CD4-positive, alpha-beta T cell (primary cell): Measurements from ENCODE around the gene DYNLRB1. TPM values are rescaled to one million over a fixed set of nuclear protein-coding genes. Genes with fewer than 3 reads are reported as not detected.

Experiments used
- ATAC-seq: fragments of 200-7000 bp; cut with Tn5 transposase; one replicate; pipeline ENCODE4 v1.10.0; 2022; ENCODE audit warnings: mild to moderate bottlenecking; ENCODE audit not compliant: poor library complexity
- CTCF ChIA-PET: fragments of 350-600 bp; sonication (Branson Sonifier 250); formaldehyde crosslinking; loops from one replicate; lab custom pipeline; 2021; ENCODE audit warnings: antibody characterized with exemption, inconsistent platforms; lab: Charles Lee
- POLR2A ChIA-PET: fragments of 350-600 bp; sonication (Branson Sonifier 250); formaldehyde crosslinking; loops from one replicate; lab custom pipeline; 2021; ENCODE audit warnings: antibody characterized with exemption, inconsistent platforms; lab: Charles Lee
- DNase-seq, 14 experiments: peaks; one replicate each; pipeline ENCODE4 v3.0.0-alpha.2; 2013 to 2020; ENCODE audit warnings: mixed read lengths in 2 of 14
- H3K27ac ChIP-seq, 2 donors: one replicate each; pipeline versions ENCODE4 v1.5.1 to v1.7.0; 2013; ENCODE audit warnings: low read length in 2 of 2, low read depth in 1 of 2, mild to moderate bottlenecking in 1 of 2
- H3K27me3 ChIP-seq, 2 experiments: 1 replicate in 1 of 2; 2 replicates in 1 of 2; pipeline versions ENCODE4 v1.6.1 to v1.7.0; 2013; ENCODE audit warnings: low read length in 2 of 2, control low read depth in 1 of 2, mild to moderate bottlenecking in 1 of 2, moderate library complexity in 1 of 2; ENCODE audit not compliant: insufficient read depth in 2 of 2, control insufficient read depth in 1 of 2
- H3K36me3 ChIP-seq: one replicate; pipeline ENCODE4 v1.6.1; 2013; ENCODE audit warnings: low read length, control low read depth; ENCODE audit not compliant: insufficient read depth
- H3K4me1 ChIP-seq: one replicate; pipeline ENCODE4 v1.6.1; 2013; ENCODE audit warnings: low read length, control low read depth; ENCODE audit not compliant: insufficient read depth
- H3K4me3 ChIP-seq: one replicate; pipeline ENCODE4 v1.5.1; 2013; ENCODE audit warnings: mild to moderate bottlenecking, low read length, moderate library complexity
- H3K9me3 ChIP-seq, 2 experiments: 1 replicate in 1 of 2; 2 replicates in 1 of 2; pipeline versions ENCODE4 v1.6.1 to v1.7.0; 2013; ENCODE audit warnings: low read length in 2 of 2, mild to moderate bottlenecking in 2 of 2, control low read depth in 1 of 2, moderate library complexity in 1 of 2; ENCODE audit not compliant: control insufficient read depth in 1 of 2, insufficient read depth in 1 of 2
- H3K27ac Mint-ChIP-seq: one replicate; pipeline ENCODE4 v1.8.0; 2020; ENCODE audit warnings: mixed read lengths
- H3K27me3 Mint-ChIP-seq: one replicate; pipeline ENCODE4 v1.8.0; 2021; ENCODE audit warnings: mixed read lengths
- H3K36me3 Mint-ChIP-seq: one replicate; pipeline ENCODE4 v1.8.0; 2021; ENCODE audit warnings: low read depth, mixed read lengths
- H3K4me1 Mint-ChIP-seq: one replicate; pipeline ENCODE4 v1.8.0; 2021; ENCODE audit warnings: low read depth, mixed read lengths
- H3K4me3 Mint-ChIP-seq: one replicate; pipeline ENCODE4 v1.8.0; 2020; ENCODE audit warnings: mild to moderate bottlenecking, mixed read lengths
- H3K9me3 Mint-ChIP-seq: one replicate; pipeline ENCODE4 v1.8.0; 2020; ENCODE audit warnings: mixed read lengths
- CTCF ChIP-seq: fragments of 200-600 bp; IDR thresholded peaks from one replicate; pipeline ENCODE4 v1.8.0; 2022; ENCODE audit warnings: antibody characterized with exemption, mild to moderate bottlenecking
- intact Hi-C, 2 experiments: fragments of 100-400 bp; cut with DNase I in 1 of 2; cut with micrococcal nuclease in 1 of 2; formaldehyde crosslinking; loops; one replicate each; pipeline versions ENCODE4 v1.15.1 to v1.9.0; 2023 to 2025; cut with DNase I, micrococcal nuclease
- total RNA-seq, 174 experiments: library from RNA in 2 of 174; stranded (reverse) in 2 of 174; gene quantifications; one replicate each; pipeline ENCODE4 v1.2.3 and lab custom pipeline; 2021 to 2026

The DYNLRB1 gene
- total RNA-seq, 2 experiments from 2014 or later, result 38.3 to 40.3 TPM

GRCh38 chr20:34574426-34574825 is 58.2 kb downstream of the DYNLRB1 start:
- Mint-ChIP-seq H3K27ac (no peak overlapping the region), H3K4me1 (peaks cover 5% of the 10 kb centered on the region), H3K27me3 (no peaks in the 10 kb centered on the region), H3K36me3 (peaks cover 57% of the 10 kb centered on the region), H3K4me3 (no peak overlapping the region), H3K9me3 (no peaks in the 10 kb centered on the region)
- CTCF ChIA-PET, result no interaction called here
- POLR2A ChIA-PET, result no interaction called here
- DNase-seq, result no peak
- no peaks in the 10 kb centered on the region for H3K9me3 ChIP-seq
- peaks cover 2% of the 10 kb centered on the region for H3K4me1 ChIP-seq
- peaks cover 28% of the 10 kb centered on the region for H3K36me3 ChIP-seq
- TF ChIP-seq CTCF, result no peak
- H3K27ac ChIP-seq, result no peak overlapping the region
- intact Hi-C loops, result no loop called here
- H3K27me3 ChIP-seq, result no peaks in the 10 kb centered on the region
- H3K4me3 ChIP-seq, result no peak overlapping the region
- no peak for ATAC-seq

- no peaks in the 10 kb centered on the region for H3K9me3 ChIP-seq
- peaks cover 26% of the 10 kb centered on the region for H3K36me3 ChIP-seq
- Mint-ChIP-seq H3K27ac (no peak overlapping the region), H3K27me3 (no peaks in the 10 kb centered on the region), H3K4me1 (peaks cover 9% of the 10 kb centered on the region), H3K4me3 (no peak overlapping the region), H3K9me3 (no peaks in the 10 kb centered on the region), H3K36me3 (peaks cover 59% of the 10 kb centered on the region)
- no peak overlapping the region for H3K27ac ChIP-seq
- no peak overlapping the region for H3K4me3 ChIP-seq
- ChIA-PET CTCF (no interaction called here), POLR2A (interaction anchor here (0.6 kb wide), 1 partner anchor 541 kb away, joined by 3 read pairs; no protein-coding TSS in a partner anchor)
- TF ChIP-seq CTCF, result no peak
- H3K4me1 ChIP-seq, result peaks cover 3% of the 10 kb centered on the region
- ATAC-seq, result no peak
- no peak for DNase-seq
- intact Hi-C loops, result no loop called here
- no peaks in the 10 kb centered on the region for H3K27me3 ChIP-seq
Observed at GRCh38 chr20:34574861-34575260, 58.6 kb downstream of the DYNLRB1 start.

GRCh38 chr20:34575271-34575670 is 59.0 kb downstream of the DYNLRB1 start:
- no peak for DNase-seq
- no peaks in the 10 kb centered on the region for H3K27me3 Mint-ChIP-seq
- TF ChIP-seq CTCF, result no peak
- ATAC-seq, result no peak
- no peaks in the 10 kb centered on the region for H3K9me3 ChIP-seq
- H3K27ac Mint-ChIP-seq, result no peak overlapping the region
- peaks cover 26% of the 10 kb centered on the region for H3K36me3 ChIP-seq
- no peaks in the 10 kb centered on the region for H3K9me3 Mint-ChIP-seq
- H3K4me1 ChIP-seq, result peaks cover 7% of the 10 kb centered on the region
- intact Hi-C loops, result no loop called here
- CTCF ChIA-PET, result no interaction called here
- H3K27ac ChIP-seq, result no peak overlapping the region
- no peak overlapping the region for H3K4me3 Mint-ChIP-seq
- peaks cover 13% of the 10 kb centered on the region for H3K4me1 Mint-ChIP-seq
- H3K36me3 Mint-ChIP-seq, result peaks cover 60% of the 10 kb centered on the region
- POLR2A ChIA-PET, result interaction anchor here (0.6 kb wide), 1 partner anchor 541 kb away, joined by 3 read pairs; no protein-coding TSS in a partner anchor
- H3K27me3 ChIP-seq, result no peaks in the 10 kb centered on the region
- H3K4me3 ChIP-seq, result no peak overlapping the region
